ENCODE measurements around the gene HDDC2.

GRCh38 chr6:125293587-125293986, 8.2 kb downstream of the HDDC2 start:
- TF ChIP-seq CTCF (IDR thresholded peaks at IDR 0.05; ENCODE audit: insufficient read depth, low read length, poor library complexity, severe bottlenecking) (no peak), EZH2phosphoT487 (conservative IDR thresholded peaks at IDR 0.05; ENCODE audit: low read length) (no peak)

Measured in SU-DHL-6 (cell line).